ENCODE results near the gene FAM32A. TPM values are rescaled to one million over a fixed set of nuclear protein-coding genes. Genes with fewer than 3 reads are reported as not detected.

The FAM32A gene
- total RNA-seq, 2 donors from 2014 or later = 71.8 to 80.1 TPM

DNA sequence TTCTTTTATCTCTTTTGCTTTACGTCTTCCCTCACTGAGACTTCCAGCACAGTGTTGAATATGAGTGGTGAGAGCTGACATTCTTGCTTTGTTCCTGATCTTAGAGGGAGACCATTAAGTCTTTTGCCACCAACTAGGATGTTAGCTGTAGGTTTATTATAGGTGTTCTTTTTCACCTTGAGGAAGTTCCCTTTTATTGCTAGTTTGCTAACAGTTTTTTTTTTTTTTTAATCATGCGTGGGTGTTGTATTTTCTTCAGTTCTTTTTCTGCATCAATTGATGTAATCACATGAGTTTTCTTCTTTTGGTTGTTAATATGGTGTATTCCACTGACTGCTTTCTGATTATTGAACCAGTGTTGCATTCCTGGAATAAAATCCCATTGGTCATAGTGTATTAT is 33.6 kb downstream of the FAM32A start:
- WGBS, 2 experiments (ENCODE audit: insufficient coverage in 1 of 2, insufficient read length in 1 of 2) = 94% methylated on average over 2 of the region's 2 CpGs; no CpG with 5 or more reads in 1 of the 2 experiments
- H3K36me3 ChIP-seq (ENCODE audit: control insufficient read depth, insufficient read depth, low read length) = peaks cover 49% of the 10 kb centered on the region
- H3K36me3 Mint-ChIP-seq (ENCODE audit: low read depth) = peaks cover 71% of the 10 kb centered on the region
- peaks cover 37% of the 10 kb centered on the region for H3K9me3 ChIP-seq (ENCODE audit: control insufficient read depth, low read length)
- no peaks in the 10 kb centered on the region for H3K4me1 ChIP-seq (ENCODE audit: control insufficient read depth, insufficient read depth, low read length)
- peaks cover 35% of the 10 kb centered on the region for H3K9me3 Mint-ChIP-seq
- no peak overlapping the region for H3K27ac ChIP-seq (ENCODE audit: low read depth, low read length)
- H3K9ac ChIP-seq (ENCODE audit: extremely low read depth, low read length, poor library complexity, severe bottlenecking) = no peak overlapping the region
- no peaks in the 10 kb centered on the region for H3K4me1 Mint-ChIP-seq
- no peak for DNase-seq
- H3K4me3 Mint-ChIP-seq = no peak overlapping the region
- H3K27me3 ChIP-seq (ENCODE audit: control insufficient read depth, insufficient read depth, low read length, poor library complexity, severe bottlenecking) = no peaks in the 10 kb centered on the region
- TF ChIP-seq, protein P1, sequence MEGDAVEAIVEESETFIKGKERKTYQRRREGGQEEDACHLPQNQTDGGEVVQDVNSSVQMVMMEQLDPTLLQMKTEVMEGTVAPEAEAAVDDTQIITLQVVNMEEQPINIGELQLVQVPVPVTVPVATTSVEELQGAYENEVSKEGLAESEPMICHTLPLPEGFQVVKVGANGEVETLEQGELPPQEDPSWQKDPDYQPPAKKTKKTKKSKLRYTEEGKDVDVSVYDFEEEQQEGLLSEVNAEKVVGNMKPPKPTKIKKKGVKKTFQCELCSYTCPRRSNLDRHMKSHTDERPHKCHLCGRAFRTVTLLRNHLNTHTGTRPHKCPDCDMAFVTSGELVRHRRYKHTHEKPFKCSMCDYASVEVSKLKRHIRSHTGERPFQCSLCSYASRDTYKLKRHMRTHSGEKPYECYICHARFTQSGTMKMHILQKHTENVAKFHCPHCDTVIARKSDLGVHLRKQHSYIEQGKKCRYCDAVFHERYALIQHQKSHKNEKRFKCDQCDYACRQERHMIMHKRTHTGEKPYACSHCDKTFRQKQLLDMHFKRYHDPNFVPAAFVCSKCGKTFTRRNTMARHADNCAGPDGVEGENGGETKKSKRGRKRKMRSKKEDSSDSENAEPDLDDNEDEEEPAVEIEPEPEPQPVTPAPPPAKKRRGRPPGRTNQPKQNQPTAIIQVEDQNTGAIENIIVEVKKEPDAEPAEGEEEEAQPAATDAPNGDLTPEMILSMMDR (conservative IDR thresholded peaks at IDR 0.05) = no peak
- H3K4me3 ChIP-seq (ENCODE audit: low read length) = no peak overlapping the region
- no peak overlapping the region for H3K27ac Mint-ChIP-seq
- no peaks in the 10 kb centered on the region for H3K27me3 Mint-ChIP-seq (ENCODE audit: insufficient read depth)

DNA sequence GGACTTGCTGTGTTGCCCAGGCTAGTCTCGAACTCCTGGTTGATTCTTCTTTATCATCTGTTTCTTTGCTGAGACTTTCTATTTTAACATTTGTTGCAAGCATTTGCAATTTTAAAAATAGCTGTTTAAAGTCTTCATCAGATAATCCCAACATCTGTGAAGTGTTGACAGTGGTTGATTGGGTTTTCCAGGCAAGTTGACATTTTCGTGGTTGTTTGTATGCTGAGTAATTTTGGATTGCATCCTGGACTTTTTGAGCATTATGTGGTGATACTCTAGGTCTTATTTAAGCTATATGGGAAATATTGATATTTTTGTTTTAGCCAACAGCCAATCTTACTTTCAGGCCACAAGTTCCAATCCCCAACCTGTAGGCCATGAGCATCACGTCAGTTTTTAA is 37.6 kb downstream of the FAM32A start:
- H3K27ac Mint-ChIP-seq = no peak overlapping the region
- peaks cover 48% of the 10 kb centered on the region for H3K36me3 ChIP-seq (ENCODE audit: control insufficient read depth, insufficient read depth, low read length)
- no peak overlapping the region for H3K27ac ChIP-seq (ENCODE audit: low read depth, low read length)
- H3K27me3 Mint-ChIP-seq (ENCODE audit: insufficient read depth) = no peaks in the 10 kb centered on the region
- H3K9me3 Mint-ChIP-seq = peaks cover 35% of the 10 kb centered on the region
- H3K4me3 Mint-ChIP-seq = no peak overlapping the region
- no peak for DNase-seq
- TF ChIP-seq, protein P1 (conservative IDR thresholded peaks at IDR 0.05) = no peak
- H3K4me1 Mint-ChIP-seq = no peaks in the 10 kb centered on the region
- WGBS, 2 experiments (ENCODE audit: insufficient coverage in 1 of 2, insufficient read length in 1 of 2) = 88 to 96% methylated on average over 1 to 3 of the region's 3 CpGs
- no peak overlapping the region for H3K4me3 ChIP-seq (ENCODE audit: low read length)
- no peaks in the 10 kb centered on the region for H3K4me1 ChIP-seq (ENCODE audit: control insufficient read depth, insufficient read depth, low read length)
- no peak overlapping the region for H3K9ac ChIP-seq (ENCODE audit: extremely low read depth, low read length, poor library complexity, severe bottlenecking)
- peaks cover 37% of the 10 kb centered on the region for H3K9me3 ChIP-seq (ENCODE audit: control insufficient read depth, low read length)
- H3K27me3 ChIP-seq (ENCODE audit: control insufficient read depth, insufficient read depth, low read length, poor library complexity, severe bottlenecking) = no peaks in the 10 kb centered on the region
- peaks cover 53% of the 10 kb centered on the region for H3K36me3 Mint-ChIP-seq (ENCODE audit: low read depth)

DNA sequence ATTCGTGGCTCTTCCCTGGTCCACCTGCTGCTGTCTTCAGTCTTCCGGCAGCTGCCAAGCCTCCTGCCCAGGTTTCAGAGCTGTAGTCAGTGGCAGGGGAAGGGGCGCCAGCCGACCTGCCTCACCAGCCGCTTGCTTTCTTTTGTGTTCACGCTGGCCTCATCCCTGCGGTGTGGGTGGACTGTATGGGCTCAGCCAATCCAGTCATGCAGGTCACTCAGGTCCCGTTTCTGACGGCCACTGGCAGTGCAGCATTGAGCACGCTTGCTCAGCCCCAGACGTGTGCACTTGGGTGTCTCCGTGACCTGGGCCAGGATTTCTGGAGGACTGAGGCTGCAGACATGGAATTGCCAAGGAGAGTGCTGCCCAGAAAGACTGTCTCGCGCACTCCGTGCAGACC is 38.5 kb downstream of the FAM32A start:
- Histone ChIP-seq H3K9ac (ENCODE audit: extremely low read depth, low read length, poor library complexity, severe bottlenecking) (no peak overlapping the region), H3K36me3 (ENCODE audit: control insufficient read depth, insufficient read depth, low read length) (peaks cover 43% of the 10 kb centered on the region), H3K9me3 (ENCODE audit: control insufficient read depth, low read length) (peaks cover 32% of the 10 kb centered on the region), H3K27me3 (ENCODE audit: control insufficient read depth, insufficient read depth, low read length, poor library complexity, severe bottlenecking) (no peaks in the 10 kb centered on the region), H3K4me1 (ENCODE audit: control insufficient read depth, insufficient read depth, low read length) (no peaks in the 10 kb centered on the region), H3K4me3 (ENCODE audit: low read length) (no peak overlapping the region), H3K27ac (ENCODE audit: low read depth, low read length) (no peak overlapping the region)
- Mint-ChIP-seq H3K4me1 (no peaks in the 10 kb centered on the region), H3K27ac (no peak overlapping the region), H3K9me3 (peaks cover 35% of the 10 kb centered on the region), H3K4me3 (no peak overlapping the region), H3K36me3 (ENCODE audit: low read depth) (peaks cover 55% of the 10 kb centered on the region), H3K27me3 (ENCODE audit: insufficient read depth) (no peaks in the 10 kb centered on the region)
- TF ChIP-seq, protein P1 (conservative IDR thresholded peaks at IDR 0.05) = no peak
- 86 to 87% methylated on average over 14 to 15 of the region's 15 CpGs for WGBS, 2 experiments (ENCODE audit: insufficient coverage in 1 of 2, insufficient read length in 1 of 2)
- no peak for DNase-seq
